Nephron (organoid): ENCODE measurements around the gene MAGOHB.
A peak's percentile ranks its signal among the peaks of the same experiment; 100 is the strongest.

Experiments
- H3K27ac Mint-ChIP-seq, 3 experiments: 2 replicates each; pipeline ENCODE4 v1.8.0; 2020; ENCODE audit warnings: mixed read lengths in 3 of 3, mild to moderate bottlenecking in 2 of 3, moderate library complexity in 1 of 3
- H3K27me3 Mint-ChIP-seq: 2 replicates; pipeline ENCODE4 v1.8.0; 2021; ENCODE audit warnings: low read depth, mild to moderate bottlenecking, moderate library complexity, mixed read lengths
- H3K36me3 Mint-ChIP-seq: 2 replicates; pipeline ENCODE4 v1.8.0; 2020; ENCODE audit warnings: low read depth, mixed read lengths
- H3K4me1 Mint-ChIP-seq: 2 replicates; pipeline ENCODE4 v1.8.0; 2020; ENCODE audit warnings: mixed read lengths
- H3K4me3 Mint-ChIP-seq, 3 experiments: 2 replicates each; pipeline ENCODE4 v1.8.0; 2020; ENCODE audit warnings: mild to moderate bottlenecking in 3 of 3, mixed read lengths in 3 of 3, moderate library complexity in 2 of 3
- H3K9me3 Mint-ChIP-seq: 2 replicates; pipeline ENCODE4 v1.8.0; 2020; ENCODE audit warnings: mixed read lengths
- TF ChIP-seq, protein P1 (sequence below), 3 experiments: fragments of 200-600 bp; sonication (generic); IDR thresholded peaks; one replicate each; pipeline ENCODE4 v1.5.0; 2021; ENCODE audit warnings: antibody characterized with exemption in 3 of 3; ENCODE audit not compliant: unreplicated experiment in 3 of 3

The MAGOHB gene

DNA sequence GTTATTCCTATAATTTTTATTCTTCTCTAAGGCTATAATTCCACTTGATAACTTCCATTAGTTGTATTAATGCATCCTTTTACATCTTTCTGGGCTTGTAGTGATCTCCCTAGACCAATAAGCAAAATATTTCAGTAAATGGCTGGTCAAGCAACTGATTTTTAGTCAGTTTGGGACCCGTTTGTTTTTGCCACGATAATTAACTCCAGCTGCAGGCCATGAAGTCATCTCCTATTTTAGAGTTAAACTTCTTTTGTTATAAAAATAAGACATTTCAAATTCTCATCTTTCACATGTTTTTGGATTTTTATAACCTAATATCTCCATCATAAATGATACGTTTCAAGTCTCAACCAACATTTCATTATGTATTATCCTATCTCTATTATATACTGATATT, 49.4 kb downstream of the MAGOHB start:
- Mint-ChIP-seq H3K4me1 (no peaks in the 10 kb centered on the region), H3K9me3 (no peaks in the 10 kb centered on the region), H3K36me3 (no peaks in the 10 kb centered on the region), H3K27me3 (no peaks in the 10 kb centered on the region), H3K4me3 (no peak overlapping the region), H3K27ac (no peak overlapping the region)
- TF ChIP-seq, protein P1, sequence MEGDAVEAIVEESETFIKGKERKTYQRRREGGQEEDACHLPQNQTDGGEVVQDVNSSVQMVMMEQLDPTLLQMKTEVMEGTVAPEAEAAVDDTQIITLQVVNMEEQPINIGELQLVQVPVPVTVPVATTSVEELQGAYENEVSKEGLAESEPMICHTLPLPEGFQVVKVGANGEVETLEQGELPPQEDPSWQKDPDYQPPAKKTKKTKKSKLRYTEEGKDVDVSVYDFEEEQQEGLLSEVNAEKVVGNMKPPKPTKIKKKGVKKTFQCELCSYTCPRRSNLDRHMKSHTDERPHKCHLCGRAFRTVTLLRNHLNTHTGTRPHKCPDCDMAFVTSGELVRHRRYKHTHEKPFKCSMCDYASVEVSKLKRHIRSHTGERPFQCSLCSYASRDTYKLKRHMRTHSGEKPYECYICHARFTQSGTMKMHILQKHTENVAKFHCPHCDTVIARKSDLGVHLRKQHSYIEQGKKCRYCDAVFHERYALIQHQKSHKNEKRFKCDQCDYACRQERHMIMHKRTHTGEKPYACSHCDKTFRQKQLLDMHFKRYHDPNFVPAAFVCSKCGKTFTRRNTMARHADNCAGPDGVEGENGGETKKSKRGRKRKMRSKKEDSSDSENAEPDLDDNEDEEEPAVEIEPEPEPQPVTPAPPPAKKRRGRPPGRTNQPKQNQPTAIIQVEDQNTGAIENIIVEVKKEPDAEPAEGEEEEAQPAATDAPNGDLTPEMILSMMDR (IDR thresholded peaks at IDR 0.05; ENCODE audit: unreplicated experiment in 3 of 3): no peak

DNA sequence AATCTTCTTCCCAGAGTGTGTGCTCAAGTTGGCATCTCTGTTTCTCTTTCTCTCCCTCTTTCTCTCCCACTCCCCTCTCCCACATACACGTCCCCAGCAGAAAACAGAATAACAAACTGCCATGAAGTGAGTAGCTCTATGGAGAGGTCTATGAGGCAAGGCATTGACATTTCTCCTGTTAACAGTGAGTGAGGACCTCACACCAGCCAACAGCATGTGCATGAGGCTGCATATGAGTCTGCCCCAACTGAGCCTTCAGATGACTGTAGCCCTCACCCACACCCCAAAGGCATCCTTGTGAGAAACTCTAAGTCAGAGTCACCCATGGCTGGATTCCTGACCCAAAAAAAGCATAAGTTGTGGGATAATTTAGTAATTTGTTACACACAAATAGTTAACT, 50.4 kb downstream of the MAGOHB start:
- Mint-ChIP-seq H3K4me3 (no peak overlapping the region), H3K27me3 (no peaks in the 10 kb centered on the region), H3K36me3 (no peaks in the 10 kb centered on the region), H3K9me3 (no peaks in the 10 kb centered on the region), H3K27ac (no peak overlapping the region), H3K4me1 (no peaks in the 10 kb centered on the region)
- TF ChIP-seq, protein P1 (IDR thresholded peaks at IDR 0.05; ENCODE audit: unreplicated experiment in 3 of 3): no peak

DNA sequence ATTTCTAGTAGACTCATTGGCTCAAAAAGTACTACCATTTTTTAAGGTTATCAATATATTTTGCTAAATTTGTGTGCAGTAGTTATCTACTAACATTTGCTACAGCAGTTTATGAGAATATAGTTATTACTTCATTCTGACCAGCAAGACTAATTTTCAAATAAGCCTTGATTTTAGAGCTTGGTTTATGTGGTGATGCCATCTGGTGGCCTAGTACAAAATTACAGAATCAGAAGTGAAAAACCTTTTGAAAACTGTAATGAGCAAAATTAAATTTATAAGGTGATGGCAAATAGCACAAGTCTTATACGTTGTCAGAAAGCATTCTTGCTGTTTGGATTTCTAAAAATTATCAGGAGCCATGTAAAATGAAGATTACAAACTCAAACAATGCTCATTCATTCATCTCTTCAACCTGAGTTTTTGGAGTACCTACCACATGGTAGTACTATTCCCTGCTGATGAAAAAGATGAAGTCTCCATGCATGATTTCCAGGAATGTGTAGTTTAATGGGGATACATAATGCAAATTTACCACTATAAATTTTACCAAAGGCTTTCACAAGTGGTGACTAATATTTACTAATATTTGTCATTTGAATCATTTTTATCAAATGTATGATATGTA, 51.0 kb downstream of the MAGOHB start:
- TF ChIP-seq, protein P1 (IDR thresholded peaks at IDR 0.05; ENCODE audit: unreplicated experiment in 3 of 3): peak; percentile 61 to 85 (median 73)
- H3K9me3 Mint-ChIP-seq: no peaks in the 10 kb centered on the region
- H3K27me3 Mint-ChIP-seq: no peaks in the 10 kb centered on the region
- no peaks in the 10 kb centered on the region for H3K4me1 Mint-ChIP-seq
- H3K27ac Mint-ChIP-seq: no peak overlapping the region
- no peak overlapping the region for H3K4me3 Mint-ChIP-seq
- H3K36me3 Mint-ChIP-seq: no peaks in the 10 kb centered on the region

DNA sequence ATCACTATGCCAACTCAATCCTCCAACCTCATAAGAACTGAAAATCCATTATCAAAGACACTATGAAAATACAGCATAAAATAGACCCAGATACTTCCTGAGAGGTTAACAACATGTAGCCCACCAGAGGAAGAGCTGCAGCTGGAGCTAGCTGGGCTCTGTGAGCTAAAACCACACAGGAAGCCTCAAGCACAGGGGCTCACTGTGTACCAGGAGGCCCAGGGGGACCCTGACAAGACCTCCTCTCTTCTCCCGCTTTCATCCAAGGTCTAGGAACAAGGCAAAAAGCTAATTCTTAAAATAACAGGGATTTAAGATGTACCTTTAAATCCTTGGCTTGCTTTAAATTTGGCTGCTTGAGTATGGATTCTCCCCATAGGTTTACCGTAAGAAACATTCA, 54.2 kb downstream of the MAGOHB start:
- Mint-ChIP-seq H3K27me3 (no peaks in the 10 kb centered on the region), H3K4me1 (no peaks in the 10 kb centered on the region), H3K36me3 (no peaks in the 10 kb centered on the region), H3K9me3 (no peaks in the 10 kb centered on the region), H3K4me3 (no peak overlapping the region), H3K27ac (no peak overlapping the region)
- TF ChIP-seq, protein P1 (IDR thresholded peaks at IDR 0.05; ENCODE audit: unreplicated experiment in 3 of 3): no peak

DNA sequence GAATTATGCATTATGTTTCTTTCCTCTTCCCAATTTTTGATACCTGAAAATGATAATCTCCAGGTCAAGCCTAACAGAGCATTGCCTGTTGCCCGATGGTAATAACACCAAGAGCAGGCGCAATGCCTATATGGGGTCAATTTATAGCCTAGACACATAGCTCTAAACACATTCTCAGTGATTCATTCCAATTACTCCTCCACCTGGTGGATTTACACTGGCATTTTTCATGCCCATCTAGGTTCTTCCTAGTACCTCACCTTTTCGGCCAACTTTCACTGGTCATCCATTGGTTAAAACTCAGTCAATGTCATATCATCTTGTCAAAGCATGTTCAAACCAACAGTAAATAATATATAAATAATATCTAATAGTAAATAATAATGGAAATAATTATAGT, 54.6 kb downstream of the MAGOHB start:
- Mint-ChIP-seq H3K27me3 (no peaks in the 10 kb centered on the region), H3K27ac (no peak overlapping the region), H3K4me1 (no peaks in the 10 kb centered on the region), H3K36me3 (no peaks in the 10 kb centered on the region), H3K9me3 (no peaks in the 10 kb centered on the region), H3K4me3 (no peak overlapping the region)
- TF ChIP-seq, protein P1 (IDR thresholded peaks at IDR 0.05; ENCODE audit: unreplicated experiment in 3 of 3): no peak

DNA sequence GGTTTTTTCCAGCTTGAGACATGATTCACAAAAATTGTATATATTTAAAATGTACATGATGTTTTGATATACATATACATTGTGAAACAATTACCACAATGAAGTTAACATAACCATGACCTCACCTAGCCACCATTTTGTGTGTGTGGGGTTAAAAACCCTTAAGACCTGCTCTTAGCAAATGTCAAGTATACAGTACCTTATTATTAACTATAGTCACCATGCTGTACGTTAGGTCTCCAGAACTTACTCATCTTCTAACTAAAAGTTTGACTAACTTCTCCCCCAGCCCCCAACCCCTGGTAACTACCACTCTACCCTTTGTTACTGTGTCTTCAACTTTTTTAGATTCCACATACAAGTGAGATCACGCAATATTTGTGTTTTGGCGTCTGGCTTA, 55.1 kb downstream of the MAGOHB start:
- no peaks in the 10 kb centered on the region for H3K4me1 Mint-ChIP-seq
- H3K9me3 Mint-ChIP-seq: no peaks in the 10 kb centered on the region

More for the DNA sequence above, 55.1 kb downstream of the MAGOHB start:
- H3K27ac Mint-ChIP-seq: no peak overlapping the region
- no peak overlapping the region for H3K4me3 Mint-ChIP-seq
- no peaks in the 10 kb centered on the region for H3K36me3 Mint-ChIP-seq
- TF ChIP-seq, protein P1 (IDR thresholded peaks at IDR 0.05; ENCODE audit: unreplicated experiment in 3 of 3): no peak
- no peaks in the 10 kb centered on the region for H3K27me3 Mint-ChIP-seq
